Measurements from ENCODE around the gene ZNF37A.
"Not testable (repeated sequence)": the region's sequence is repeated elsewhere in the genome, so short reads cannot be mapped to it uniquely, and the experiment has no call there.

ZNF37A gene

GRCh38 chr10:38150891-38151463 lies 56.8 kb downstream of the ZNF37A start:
- not testable (repeated sequence) for DNase-seq (ENCODE audit: low read depth in 2 of 2)

- DNase-seq (ENCODE audit: low read depth in 2 of 2), result no peak
Observed at GRCh38 chr10:38156416-38157269, 62.5 kb downstream of the ZNF37A start.

- no peak for DNase-seq (ENCODE audit: low read depth in 2 of 2)
Observed at GRCh38 chr10:38157270-38157685, 63.1 kb downstream of the ZNF37A start.

GRCh38 chr10:38159004-38159403 lies 64.9 kb downstream of the ZNF37A start:
- no peak for DNase-seq (ENCODE audit: low read depth in 2 of 2)

GRCh38 chr10:38163617-38164016 lies 69.5 kb downstream of the ZNF37A start:
- DNase-seq (ENCODE audit: low read depth in 2 of 2), result no peak

GRCh38 chr10:38174336-38174735 lies 80.2 kb downstream of the ZNF37A start:
- DNase-seq (ENCODE audit: low read depth in 2 of 2), result no peak

- no peak for DNase-seq (ENCODE audit: low read depth in 2 of 2)
Observed at GRCh38 chr10:38184477-38184876, 90.3 kb downstream of the ZNF37A start.
